ENCODE measurements around the gene MINDY4.

Gene MINDY4

DNA sequence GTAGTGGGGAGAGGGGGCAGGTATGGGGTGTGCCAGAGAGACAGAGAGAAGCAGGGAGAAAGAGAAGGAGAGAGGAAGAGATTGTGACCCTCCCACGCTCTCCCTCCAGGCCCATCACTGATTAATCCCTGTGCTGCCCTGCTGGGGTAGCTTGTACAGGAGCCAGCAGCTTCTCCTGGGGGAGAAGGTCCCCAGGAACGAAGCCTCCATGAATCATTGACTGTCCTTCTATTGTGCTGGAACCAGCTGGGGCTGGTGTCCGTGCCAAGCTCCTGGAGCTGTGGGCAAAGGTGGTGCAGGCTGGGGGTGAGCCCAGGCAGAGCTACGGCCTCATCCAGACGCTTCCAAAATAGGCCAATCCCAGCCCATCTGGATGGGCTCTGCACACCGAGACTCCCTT is 161.3 kb downstream of the MINDY4 start:
- TF ChIP-seq, protein P1, sequence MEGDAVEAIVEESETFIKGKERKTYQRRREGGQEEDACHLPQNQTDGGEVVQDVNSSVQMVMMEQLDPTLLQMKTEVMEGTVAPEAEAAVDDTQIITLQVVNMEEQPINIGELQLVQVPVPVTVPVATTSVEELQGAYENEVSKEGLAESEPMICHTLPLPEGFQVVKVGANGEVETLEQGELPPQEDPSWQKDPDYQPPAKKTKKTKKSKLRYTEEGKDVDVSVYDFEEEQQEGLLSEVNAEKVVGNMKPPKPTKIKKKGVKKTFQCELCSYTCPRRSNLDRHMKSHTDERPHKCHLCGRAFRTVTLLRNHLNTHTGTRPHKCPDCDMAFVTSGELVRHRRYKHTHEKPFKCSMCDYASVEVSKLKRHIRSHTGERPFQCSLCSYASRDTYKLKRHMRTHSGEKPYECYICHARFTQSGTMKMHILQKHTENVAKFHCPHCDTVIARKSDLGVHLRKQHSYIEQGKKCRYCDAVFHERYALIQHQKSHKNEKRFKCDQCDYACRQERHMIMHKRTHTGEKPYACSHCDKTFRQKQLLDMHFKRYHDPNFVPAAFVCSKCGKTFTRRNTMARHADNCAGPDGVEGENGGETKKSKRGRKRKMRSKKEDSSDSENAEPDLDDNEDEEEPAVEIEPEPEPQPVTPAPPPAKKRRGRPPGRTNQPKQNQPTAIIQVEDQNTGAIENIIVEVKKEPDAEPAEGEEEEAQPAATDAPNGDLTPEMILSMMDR (conservative IDR thresholded peaks at IDR 0.05; ENCODE audit: low read depth, low read length), result no peak
- no peak overlapping the region for H3K4me3 ChIP-seq (ENCODE audit: low read length)
- no peak for DNase-seq (ENCODE audit: low read depth)

DNA sequence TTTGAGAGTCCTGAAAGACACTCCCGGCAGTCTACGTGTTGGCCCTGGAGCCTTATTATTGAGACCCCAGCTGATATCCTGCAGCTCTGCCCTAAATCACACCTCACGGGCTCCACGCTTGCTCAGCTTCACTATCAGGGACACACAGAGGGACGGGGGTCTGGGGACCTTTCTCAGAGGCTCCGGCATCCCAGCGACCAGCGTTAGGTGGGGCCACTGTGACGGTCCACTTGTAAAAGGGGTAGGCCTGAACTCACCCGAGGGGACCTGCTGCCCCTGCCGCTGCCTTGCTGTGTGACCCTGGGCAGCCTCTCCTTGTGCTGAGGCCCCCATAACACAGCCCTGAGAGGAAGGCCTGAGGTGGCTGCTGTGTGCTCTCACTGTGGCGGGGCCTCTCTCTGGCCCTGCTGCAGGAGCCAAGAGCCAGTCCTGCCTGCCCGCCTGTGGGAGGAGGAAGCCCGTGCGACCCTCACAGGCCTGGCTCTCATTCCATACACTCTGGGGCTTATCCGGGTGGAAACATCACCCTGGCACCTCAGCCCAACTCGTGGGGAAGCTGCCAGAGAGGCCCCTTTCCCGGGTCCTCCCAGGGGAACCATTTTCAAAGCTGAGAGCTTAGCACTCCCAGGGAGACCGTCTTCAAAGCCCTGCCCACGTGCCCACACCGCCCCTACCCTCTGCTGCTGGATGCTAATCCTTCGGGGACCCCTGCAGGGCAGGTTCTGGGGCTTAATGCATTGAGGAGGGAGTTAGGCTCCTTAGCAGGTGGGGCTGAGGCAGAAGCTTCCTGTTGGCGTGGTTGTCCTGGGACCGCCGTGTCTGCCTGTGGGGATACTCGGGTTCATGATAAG is 162.1 kb downstream of the MINDY4 start:
- TF ChIP-seq, protein P1 (conservative IDR thresholded peaks at IDR 0.05; ENCODE audit: low read depth, low read length), result no peak
- no peak overlapping the region for H3K4me3 ChIP-seq (ENCODE audit: low read length)
- DNase-seq (ENCODE audit: low read depth), result no peak

DNA sequence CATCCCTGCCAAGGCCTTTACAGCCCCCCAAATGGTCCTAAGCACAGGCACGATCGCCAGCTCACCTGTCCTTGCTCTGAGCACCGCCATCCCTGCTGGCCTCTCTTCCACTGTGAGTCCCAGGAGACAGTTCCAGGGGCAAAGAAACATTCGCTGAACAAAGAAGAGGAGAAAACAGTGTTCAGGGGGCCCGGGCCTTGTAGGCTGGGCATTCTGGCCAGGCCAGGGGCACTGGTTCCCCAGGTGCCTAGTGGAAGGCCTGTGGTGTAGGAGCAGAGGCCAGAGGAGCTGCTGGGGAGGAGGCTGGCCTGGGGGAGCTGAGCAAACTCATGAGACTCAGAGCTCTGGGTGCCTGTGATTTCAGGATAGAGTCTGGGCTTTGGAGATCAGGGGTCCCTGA is 163.0 kb downstream of the MINDY4 start:
- H3K4me3 ChIP-seq (ENCODE audit: low read length), result no peak overlapping the region
- DNase-seq (ENCODE audit: low read depth), result no peak
- TF ChIP-seq, protein P1 (conservative IDR thresholded peaks at IDR 0.05; ENCODE audit: low read depth, low read length), result no peak

- TF ChIP-seq, protein P1 (conservative IDR thresholded peaks at IDR 0.05; ENCODE audit: low read depth, low read length), result no peak
- H3K4me3 ChIP-seq (ENCODE audit: low read length), result no peak overlapping the region
- DNase-seq (ENCODE audit: low read depth), result no peak
Measured at GRCh38 chr7:30934732-30935568, 163.7 kb downstream of the MINDY4 start.

- H3K4me3 ChIP-seq (ENCODE audit: low read length), result no peak overlapping the region
- DNase-seq (ENCODE audit: low read depth), result no peak
- TF ChIP-seq, protein P1 (conservative IDR thresholded peaks at IDR 0.05; ENCODE audit: low read depth, low read length), result no peak
Measured at GRCh38 chr7:30935569-30935877, 164.3 kb downstream of the MINDY4 start.

DNA sequence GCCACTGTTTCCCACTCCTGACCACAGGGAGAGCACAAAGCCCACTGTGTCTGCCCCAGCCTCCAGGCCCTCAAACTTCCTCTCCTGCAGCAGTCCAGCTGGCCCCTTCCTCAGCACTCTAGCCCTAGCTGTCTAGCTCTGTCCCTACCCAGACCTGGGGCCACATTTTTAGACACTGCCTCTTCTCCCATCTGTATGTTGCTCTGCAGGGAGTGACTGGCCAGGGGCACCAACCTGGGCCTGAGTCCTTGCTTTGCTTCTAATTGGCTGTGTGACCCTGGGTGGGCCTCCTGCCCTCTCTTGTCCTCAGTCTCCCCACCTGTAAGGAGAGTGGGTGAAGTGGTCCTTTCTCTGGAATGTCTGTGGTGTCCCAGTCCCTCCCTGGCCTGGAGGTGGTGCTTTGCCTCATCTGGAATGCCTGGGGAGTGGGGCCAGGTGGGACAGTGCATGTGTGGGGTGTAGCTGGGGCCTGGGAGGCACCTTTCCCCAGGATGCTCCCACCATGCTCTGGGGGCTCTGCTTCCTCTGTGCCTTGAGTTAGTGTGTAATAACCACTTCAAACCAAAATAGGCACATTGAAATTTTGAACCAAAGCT is 165.5 kb downstream of the MINDY4 start:
- TF ChIP-seq, protein P1 (conservative IDR thresholded peaks at IDR 0.05; ENCODE audit: low read depth, low read length), result no peak
- H3K4me3 ChIP-seq (ENCODE audit: low read length), result no peak overlapping the region
- no peak for DNase-seq (ENCODE audit: low read depth)
